HS-27A (cell line): Measurements from ENCODE around the gene MTFP1.
"Not testable (repeated sequence)": the region's sequence is repeated elsewhere in the genome, so short reads cannot be mapped to it uniquely, and the experiment has no call there.

ENCODE experiments used
- DNase-seq: peaks from one replicate; pipeline ENCODE4 v3.0.0-alpha.2; 2012; ENCODE audit warnings: low read depth, missing footprints

Gene MTFP1

DNA sequence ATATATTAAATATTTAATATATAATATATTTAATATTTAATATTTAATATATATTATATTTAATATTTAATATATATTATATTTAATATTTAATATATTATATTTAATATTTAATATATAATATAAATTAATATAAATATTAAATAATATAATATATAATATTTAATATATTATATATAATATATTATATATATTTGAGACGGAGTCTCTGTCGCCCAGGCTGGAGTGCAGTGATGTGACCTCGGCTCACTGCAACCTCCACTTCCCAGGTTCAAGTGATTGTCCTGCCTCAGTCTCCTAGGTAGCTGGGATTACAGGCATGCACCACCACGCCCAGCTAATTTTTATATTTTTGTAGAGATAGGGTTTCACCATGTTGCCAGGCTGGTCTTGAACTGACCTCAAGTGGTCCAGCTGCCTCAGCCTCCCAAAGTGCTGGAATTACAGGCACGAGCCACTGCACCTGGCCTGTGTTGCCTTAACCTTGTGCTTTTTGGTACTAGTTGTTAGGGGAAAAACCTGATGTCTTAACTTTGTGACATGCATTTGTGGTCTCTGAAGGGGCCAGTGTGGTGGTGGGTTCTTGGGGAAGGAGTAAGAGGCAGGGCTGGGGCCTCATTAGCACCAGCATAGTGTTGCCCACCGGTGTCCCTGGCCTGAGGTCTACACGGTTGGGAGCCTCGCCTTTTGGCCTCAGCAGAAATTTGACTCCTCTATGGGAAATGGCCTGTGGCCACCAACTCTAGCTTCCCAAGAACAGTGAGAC lies 29.7 kb downstream of the MTFP1 start:
- DNase-seq: no peak

GRCh38 chr22:30457981-30458380 lies 32.4 kb downstream of the MTFP1 start:
- no peak for DNase-seq

GRCh38 chr22:30459181-30460052 lies 33.8 kb downstream of the MTFP1 start:
- no peak for DNase-seq

DNA sequence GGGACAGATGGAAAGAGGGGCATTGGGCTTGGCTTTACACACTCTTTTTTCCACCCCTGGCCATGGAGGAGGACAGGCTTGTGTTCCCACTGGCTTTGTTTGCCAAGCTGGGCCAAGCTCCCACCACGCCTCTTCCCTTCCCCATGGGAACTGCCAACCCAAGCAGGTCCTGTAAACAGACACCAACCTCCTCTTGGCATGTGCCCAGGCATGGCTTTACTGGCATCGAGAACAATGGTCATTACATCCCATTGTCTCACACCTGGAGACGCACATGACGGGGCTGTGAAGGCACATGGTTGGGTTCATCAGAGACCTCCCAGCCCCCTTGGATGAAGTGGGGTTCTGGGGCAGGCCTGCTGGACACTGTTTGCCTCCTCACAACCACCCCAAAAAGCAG lies 34.6 kb downstream of the MTFP1 start:
- DNase-seq: no peak

DNA sequence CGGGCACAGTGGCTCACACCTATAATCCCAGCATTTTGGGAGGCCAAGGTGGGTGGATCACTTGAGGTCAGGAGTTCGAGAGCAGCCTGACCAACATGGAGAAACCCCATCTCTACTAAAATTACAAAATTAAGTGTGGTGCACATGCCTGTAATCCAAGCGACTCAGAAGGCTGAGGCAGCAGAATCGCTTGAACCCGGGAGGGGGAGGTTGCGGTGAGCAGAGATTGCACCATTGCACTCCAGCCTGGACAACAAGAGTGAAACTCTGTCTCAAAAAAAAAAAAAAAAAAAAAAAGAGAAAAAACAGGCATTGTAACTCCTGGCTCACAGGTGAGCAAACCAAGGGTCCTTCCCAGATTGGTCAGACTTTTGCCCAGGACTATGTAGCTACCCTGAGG lies 35.0 kb downstream of the MTFP1 start:
- not testable (repeated sequence) for DNase-seq

- DNase-seq: no peak
These were observed 43.6 kb downstream of the MTFP1 start for GRCh38 chr22:30469165-30469564.

DNA sequence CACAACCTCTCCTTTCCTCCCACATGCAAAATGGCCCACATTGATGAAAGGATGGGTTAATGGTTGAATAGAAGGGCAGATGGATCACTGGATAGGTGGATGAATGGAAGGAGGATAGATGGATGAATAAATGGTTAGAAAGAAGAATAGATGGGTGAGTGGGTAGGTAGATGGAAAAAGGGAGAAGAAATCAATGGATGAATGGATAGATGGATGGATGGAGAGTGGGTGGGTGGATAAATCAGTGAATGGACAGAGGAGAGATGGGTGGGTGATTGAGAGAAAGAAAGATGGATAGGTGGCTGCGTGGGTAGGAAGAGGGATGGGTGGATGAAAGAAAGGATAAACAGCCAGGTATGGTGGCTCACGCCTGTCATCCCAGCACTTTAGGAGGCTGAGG lies 45.1 kb downstream of the MTFP1 start:
- no peak for DNase-seq

- no peak for DNase-seq
These were observed 46.2 kb downstream of the MTFP1 start, which contains the start of gene SEC14L3 for GRCh38 chr22:30471616-30472318. Gene SEC14L3 (minus strand): TSS chr22:30472017. CDS start chr22:30471958, 59 bp downstream.

DNA sequence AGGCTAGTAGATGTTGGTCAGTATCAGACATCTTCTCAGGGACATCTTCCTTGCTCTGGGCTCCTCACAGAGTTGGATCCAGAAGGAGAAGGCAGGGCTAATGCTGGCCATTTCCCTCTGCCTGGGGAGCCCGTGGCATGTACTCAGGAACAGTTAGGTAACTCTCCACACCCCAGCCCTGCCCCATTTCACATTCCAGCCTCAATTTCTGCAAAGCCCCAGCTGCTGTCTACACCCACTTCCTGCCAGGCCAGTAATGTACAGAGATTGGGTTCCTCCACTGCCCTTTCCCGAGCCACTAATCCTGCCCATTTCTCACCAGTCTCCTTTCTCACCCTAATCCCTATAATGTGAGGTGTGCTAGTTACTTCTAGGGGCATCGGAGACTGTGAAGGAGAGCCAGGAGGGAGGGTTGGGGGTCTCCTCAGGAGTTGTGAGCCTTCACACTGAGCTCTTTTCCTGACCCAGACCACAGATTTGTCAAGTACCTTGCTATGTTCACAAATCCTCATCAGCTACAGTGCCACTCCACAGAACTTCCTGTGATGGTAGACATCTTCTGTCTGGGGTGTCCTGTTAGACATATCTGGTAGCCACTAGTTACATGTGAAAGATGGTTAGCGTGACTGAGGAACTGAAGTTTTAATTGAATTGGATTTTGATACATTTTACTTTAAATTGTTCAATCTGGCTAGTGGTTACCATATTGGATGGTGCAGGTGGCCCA lies 47.6 kb downstream of the MTFP1 start:
- DNase-seq: no peak

DNA sequence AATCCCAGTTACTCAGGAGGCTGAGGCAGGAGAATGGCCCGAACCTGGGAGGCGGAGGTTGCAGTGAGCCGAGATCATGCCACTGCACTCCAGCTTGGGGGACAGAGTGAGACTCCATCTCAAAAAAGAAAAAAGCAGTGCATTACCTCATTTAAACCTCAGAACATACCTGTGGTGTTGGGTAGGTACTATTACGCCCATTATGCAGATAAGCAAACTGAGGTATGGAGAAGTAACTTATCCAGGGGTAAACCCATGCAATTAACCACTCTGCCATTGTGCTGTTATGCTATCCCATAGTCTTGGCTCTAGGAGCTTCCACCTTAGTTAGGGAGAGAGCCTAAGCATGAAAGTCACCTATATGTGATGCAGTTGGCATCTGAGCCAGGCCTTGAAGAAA lies 48.6 kb downstream of the MTFP1 start:
- no peak for DNase-seq

GRCh38 chr22:30474683-30475424 lies 49.3 kb downstream of the MTFP1 start:
- DNase-seq: no peak
